ENCODE data around the gene ACTA2.
A peak's percentile ranks its signal among the peaks of the same experiment; 100 is the strongest.
"Not testable (repeated sequence)": the region's sequence is repeated elsewhere in the genome, so short reads cannot be mapped to it uniquely, and the experiment has no call there.

ACTA2 gene

DNA sequence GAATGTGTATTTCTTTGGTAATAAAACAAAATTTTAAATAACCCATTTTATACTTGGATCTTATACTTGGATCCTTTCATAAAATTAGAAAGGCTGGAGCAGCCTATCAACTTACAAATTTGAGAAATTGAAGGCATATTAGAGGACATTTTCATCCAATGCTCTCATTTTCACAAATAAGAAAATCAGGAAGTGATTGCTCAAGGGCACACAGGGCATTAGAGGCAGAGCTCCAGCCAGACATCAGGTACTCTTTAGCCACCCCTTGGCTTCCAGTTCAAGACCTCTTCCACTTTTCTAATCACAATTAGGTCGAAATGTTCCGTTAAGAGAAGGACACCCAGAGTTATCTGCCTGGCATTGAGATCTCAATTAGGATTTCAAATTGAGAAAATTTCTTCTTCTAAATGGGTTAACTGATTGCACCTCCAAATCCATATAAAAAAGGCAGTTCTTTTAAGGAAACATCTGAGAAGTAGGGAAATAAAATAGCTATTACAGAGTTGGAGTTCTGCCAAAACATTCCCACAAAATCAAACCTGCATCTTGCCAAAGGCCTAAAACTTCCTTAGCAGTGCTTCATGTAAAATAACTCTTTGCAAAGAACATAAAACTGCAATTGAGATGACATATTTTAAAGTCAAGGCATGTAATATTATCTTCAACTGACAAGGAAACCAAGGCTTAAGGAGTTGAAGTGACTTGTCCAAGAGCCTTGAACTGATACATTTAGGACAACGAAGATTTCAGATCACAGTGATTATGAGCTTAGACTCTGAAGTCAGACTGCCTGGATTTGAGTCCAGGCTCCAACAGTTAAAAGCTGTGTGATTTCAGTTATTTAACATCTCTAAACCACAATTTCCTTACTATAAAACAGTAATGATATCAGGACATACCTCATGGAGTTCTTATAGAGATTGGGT, 2.4 kb downstream of the ACTA2 start:
- DNase-seq (ENCODE audit: low read depth) = no peak

DNA sequence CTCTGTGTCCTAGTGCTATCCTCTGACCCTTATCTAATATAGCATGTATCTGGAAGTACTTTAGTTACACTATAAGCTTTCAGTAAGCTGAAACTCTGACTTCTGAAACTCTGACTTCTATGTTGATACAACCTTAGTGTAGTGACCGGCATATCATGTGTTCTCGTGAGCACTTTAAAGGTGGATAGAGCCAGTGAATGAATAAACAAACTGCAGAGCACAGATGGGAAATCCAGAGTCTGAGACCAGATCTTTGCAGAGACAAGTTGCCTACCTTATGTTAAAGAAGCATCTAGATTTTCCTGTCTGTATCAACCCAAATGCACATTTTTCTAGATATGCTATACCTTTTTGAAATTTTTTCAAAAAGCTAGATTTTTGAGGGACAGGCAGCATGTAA, 3.5 kb downstream of the ACTA2 start:
- DNase-seq (ENCODE audit: low read depth) = no peak

DNA sequence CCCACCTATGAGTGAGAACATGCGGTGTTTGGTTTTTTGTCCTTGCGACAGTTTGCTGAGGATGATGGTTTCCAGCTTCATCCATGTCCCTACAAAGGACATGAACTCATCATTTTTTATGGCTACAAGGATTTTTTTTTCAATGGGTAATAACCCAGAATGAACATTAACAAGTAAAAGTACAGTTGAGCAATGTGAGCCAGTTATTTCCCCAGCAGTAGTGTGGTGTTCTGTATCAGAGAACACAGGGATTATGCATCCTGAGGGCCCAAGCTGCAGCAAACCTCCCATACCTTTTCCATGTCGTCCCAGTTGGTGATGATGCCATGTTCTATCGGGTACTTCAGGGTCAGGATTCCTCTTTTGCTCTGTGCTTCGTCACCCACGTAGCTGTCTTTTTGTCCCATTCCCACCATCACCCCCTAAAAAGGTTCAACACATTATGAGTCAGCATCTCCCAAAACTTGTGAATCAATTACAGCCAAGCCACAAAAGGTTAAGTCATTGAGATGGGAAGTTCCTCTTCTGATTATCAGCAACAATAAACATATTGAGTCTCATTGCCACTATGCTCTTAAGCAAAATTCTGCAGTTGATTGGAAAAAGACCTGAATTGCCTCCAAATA, 5.5 kb downstream of the ACTA2 start:
- DNase-seq (ENCODE audit: low read depth) = no peak

DNA sequence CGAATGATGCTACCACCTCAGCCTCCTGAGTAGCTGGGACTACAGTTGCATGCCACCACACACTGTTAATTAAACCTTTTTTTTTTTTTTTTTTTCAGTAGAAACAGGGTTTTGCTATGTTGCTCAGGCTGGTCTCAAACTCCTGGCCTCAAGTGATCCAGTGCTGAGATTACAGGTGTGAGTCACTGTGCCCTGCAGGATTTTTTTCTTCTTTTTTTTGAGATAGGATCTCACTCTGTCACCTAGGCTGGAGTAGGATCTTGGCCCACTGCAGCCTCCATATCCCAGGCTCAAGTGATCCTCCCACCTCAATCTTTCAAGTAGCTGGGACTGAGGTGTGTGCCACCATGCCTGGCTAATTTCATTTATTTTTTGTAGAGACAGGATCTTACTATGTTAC, 6.4 kb downstream of the ACTA2 start:
- no peak for DNase-seq (ENCODE audit: low read depth)

DNA sequence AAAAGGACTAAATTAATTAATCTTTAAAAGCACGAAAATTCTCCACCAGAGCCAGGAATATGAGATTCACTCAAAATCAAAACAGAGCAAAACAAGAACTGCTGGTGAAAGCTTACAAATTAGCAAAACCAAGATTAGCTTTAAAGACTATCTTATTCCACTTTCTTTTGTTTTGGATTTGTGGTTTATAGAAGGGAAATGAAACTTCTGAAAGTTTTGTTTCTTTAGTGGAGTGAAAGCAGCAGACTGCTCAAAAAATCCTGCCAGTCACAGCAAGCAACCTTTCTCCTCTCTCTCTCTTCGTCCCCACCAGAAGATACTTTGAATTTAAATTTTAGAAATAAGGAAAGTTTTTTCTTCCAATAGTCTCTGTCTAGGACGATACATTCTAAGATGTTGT, 7.8 kb downstream of the ACTA2 start:
- DNase-seq (ENCODE audit: low read depth) = no peak

DNA sequence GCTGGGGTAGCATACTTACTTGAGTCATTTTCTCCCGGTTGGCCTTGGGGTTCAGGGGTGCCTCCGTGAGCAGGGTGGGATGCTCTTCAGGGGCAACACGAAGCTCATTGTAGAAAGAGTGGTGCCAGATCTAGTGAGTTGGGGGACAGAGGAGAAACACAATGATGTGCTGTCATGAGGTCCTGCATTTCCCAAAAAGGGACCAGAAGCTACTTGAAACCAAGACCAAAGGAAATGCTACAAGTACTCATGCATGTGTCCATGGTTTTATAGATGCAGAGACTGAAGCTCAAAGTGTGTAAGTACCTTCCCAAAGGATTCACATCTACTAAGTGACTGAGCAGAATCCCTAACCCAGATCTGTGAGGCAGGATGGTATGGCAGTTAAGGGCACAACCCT, 8.8 kb downstream of the ACTA2 start:
- no peak for DNase-seq (ENCODE audit: low read depth)

DNA sequence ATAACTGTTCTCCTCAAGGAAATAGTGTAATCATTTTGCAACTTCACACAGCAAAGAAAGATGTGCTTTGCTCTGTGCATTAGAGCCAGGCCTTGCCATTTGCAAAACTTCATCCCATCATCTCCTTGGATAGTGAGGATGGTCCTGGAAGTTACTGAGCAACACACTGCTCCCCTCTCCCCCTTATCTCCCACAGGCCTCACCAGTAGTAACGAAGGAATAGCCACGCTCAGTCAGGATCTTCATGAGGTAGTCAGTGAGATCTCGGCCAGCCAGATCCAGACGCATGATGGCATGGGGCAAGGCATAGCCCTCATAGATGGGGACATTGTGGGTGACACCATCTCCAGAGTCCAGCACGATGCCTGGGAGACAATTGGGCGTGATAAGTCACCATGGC, 11.5 kb downstream of the ACTA2 start:
- DNase-seq (ENCODE audit: low read depth) = no peak

DNA sequence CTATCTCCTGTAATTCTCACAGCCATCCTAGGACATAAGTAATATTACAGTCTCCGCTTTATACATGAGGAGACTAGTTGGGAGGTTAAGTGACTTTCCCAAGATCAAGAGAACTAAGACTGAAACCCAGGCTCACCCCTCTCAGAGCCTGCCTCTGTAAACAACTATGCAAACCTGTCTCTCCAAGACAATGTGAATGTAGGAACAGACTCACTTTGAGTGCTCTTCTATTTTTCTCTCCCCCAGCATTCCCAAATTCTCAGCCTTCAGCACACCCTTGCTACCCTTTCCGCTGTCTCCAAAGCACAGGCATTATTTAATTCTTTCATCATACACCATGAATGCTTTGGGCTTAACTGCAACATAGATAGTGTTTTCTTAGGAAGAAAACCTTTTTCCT, 13.6 kb downstream of the ACTA2 start:
- DNase-seq (ENCODE audit: low read depth) = no peak

DNA sequence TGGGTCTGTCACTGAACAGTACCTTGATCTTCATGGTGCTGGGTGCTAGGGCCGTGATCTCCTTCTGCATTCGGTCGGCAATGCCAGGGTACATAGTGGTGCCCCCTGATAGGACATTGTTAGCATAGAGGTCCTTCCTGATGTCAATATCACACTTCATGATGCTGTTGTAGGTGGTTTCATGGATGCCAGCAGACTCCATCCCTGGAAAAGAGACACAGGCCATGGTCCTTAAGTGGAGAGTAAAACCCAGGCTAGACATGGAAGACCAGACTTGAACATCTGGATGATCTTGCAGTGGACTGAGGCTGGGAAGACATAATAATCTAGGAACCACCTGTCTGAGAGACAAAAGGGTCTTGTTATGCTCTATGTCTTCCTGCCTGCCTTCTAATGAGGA, 14.5 kb downstream of the ACTA2 start:
- no peak for DNase-seq (ENCODE audit: low read depth)

DNA sequence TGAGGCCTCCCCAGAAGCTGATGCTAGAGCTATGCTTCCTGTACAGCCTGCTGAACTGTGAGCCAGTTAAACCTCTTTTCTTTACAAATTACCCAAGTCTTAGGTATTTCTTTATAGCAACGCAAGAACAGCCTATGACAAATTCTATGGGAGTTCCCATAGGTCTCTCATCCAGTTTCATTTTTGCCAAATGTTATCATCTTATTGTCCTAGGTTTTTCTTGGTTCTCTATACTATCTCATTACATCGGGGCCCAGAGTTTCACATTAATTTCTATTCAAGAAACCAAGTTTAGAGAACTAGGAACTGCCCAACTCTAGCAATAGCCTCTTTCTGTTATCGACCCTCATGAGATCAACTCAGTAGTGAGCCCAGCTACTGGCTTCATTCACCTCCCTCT, 15.9 kb downstream of the ACTA2 start:
- no peak for DNase-seq (ENCODE audit: low read depth)

DNA sequence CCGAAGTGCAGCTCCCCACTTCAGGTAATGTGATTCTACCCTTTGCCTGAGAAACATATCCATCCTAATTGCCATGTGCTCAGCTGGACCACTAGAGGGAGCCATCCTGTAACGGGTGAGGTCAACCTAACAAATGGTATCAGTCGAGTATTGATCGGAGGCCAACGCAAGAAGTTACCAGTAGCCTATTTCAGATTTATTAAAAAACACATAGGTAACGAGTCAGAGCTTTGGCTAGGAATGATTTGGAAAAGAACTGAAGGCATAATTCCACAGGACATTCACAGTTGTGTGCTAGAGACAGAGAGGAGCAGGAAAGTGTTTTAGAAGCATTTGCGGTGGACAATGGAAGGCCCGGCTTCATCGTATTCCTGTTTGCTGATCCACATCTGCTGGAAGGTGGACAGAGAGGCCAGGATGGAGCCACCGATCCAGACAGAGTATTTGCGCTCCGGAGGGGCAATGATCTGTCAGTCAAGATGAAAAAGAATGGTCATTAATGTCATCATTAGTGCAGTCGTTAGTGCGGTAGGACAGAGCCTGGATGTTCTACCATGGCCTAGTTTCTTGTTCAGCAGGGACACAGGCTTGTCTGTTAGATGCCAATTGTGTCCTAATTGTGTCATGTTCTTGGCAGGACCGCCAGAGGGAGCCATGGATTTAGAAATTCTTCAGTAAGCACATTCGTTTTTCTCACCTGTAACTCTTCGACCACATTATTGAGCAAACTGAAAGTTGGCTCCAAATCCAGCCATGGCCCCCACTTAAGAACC, 17.5 kb downstream of the ACTA2 start:
- DNase-seq (ENCODE audit: low read depth) = peak; percentile 60

DNA sequence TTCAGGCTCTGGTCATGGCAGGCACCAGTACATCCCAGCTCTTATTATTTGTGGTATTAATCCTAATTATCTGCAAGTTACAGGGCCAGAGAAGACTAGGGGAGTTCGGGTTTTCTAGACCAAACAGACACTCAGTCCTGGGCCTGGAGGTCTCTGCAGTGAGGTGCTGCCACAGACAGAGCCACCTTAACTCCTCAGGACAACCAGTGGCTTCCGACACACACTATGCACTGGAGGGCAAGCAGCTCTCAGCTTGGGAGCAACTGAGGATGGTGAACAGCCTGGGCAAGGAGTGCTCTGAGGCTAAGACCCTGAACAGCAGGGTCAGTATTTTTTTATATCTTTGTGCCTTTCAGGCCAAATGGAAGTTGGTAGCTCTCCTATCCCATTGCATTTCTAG, 19.0 kb downstream of the ACTA2 start:
- no peak for DNase-seq (ENCODE audit: low read depth)

DNA sequence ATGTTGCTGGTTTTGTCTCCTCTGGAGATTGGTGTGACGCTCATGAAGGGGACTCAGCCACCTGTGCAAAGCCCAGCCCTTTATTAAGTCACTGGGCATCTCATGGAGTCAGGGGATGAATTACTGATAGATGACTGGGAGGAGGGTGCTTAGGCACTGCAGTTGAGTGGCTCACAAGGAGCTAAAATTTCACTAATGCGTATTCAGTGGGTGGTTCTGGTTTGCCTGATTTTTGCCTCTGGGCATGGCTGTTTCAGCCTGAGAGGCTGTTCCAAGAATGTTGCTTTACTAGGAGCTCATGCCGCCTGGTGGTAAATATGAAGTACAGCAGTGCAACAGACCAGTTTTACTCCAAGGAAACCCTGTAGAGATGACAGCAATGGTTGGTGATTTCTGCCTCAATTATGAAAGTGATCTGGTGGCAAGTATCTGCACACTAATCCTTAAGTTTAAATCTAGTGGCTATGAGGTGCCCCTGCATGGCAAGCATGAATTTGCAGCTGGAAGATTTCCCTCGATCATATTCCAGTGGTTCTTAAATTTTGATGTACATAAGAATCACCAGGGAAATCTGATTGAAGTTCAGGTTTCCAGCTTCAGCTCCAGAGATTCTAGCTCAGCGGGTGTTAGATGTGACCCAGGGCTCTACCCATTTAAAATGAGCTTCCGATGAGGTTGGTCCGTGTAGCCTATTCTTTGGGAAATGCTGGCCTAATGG, 19.9 kb downstream of the ACTA2 start:
- no peak for DNase-seq (ENCODE audit: low read depth)

DNA sequence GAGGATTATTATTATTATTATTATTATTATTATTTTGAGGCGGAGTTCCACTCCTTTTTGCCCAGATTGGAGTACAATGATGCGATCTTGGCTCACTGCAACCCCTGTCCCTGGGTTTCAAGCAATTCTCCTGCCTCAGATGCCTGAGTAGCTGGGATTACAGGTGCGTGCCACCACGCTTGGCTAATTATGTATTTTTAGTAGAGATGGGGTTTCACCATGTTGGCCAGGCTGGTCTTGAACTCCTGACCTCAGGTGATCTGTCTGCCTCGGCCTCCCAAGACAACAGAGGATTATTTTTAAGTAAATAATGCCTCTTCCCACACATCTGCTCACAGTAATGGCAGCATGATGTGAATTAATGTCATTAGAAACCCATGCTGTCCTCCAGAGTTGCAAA, 20.5 kb downstream of the ACTA2 start:
- DNase-seq (ENCODE audit: low read depth) = not testable (repeated sequence)

DNA sequence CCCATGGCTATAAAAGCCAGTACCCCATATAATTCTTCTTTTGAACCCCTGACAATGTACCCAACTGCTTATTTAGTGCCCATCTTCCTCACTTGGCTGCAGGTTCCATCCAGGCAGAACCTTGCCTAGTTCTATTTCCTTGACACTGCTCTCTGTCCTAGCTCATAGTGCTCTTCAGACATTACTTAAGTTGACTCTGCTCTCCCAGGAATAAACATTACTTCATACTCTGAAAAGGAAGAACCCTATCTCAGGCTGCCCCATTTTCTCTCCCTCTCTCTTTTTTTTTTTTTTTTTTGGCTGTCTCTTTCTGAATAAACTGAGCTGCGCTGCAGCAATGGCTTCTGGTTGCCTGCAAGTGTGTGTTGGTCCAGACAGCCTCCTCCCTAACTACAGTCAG, 21.0 kb downstream of the ACTA2 start:
- no peak for DNase-seq (ENCODE audit: low read depth)

DNA sequence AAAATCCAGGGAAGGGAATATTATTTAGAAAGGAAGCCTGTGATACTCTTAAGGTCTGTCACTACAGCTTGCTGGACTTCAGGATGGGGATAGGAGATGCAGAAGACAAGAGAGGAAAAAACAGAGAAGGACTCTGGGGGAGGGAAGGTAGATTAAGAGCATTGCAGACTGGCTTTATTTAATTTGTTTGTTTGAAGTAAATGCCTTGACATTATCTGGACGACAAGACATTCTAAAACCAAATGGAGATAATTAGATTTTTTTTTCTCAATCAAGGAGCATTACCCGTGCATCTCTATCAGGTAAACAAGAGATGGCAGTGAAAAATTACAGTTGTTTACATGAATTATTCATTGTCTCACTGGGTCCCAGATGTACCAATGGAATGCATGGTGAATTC, 24.3 kb downstream of the ACTA2 start:
- no peak for DNase-seq (ENCODE audit: low read depth)

DNA sequence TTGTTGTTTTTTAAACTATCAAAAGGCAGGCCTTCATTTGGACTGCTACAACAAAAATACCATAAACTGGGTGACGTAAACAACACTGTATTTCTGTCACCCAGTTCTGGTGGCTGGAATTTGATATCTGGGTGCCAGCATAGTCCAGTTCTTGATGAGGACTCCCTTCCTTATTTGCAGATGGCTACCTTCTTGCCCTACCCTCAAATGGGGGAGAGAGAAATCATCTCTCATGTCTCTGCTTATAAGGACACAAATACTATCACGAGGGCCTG, 25.2 kb downstream of the ACTA2 start:
- no peak for DNase-seq (ENCODE audit: low read depth)

DNA sequence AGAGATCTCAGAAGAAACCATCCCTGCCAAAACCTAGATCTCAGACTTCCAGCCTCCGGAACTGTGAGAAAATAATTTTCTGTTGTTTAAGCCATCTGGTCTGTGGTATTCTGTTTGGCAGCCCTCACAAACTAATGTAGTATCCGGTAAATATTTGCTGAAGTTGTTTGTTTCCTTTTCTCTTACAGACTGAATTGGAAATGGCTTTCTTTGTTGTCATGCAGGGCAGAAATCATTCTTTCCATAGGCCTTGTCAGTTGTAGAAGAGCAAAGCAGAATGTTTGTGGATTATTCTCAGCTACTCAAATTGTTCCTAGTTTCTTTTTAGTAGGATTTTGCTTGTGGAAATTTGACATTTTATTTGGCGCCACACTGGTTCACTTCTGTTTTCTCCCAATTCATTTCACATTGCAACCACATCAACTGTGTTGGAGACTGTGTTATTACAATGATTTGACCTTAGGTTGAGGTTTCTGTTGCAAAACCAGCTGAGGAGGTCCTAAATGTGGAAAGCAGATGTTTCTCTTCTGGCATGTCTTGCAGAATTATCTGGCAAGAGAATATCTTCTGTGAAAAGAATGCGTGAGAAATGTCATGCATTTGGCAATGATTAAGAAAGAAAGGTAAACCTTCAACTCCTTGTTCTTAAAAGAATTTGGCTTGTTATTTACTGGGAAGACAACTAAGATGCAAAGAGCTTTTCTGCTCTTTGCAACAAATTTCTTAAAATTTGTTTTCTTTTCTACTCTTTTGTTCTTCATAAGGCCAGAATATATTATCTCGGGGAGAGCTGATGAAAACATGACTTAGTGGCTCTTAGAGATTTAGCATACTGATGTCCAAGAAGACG, 25.8 kb downstream of the ACTA2 start:
- no peak for DNase-seq (ENCODE audit: low read depth)

DNA sequence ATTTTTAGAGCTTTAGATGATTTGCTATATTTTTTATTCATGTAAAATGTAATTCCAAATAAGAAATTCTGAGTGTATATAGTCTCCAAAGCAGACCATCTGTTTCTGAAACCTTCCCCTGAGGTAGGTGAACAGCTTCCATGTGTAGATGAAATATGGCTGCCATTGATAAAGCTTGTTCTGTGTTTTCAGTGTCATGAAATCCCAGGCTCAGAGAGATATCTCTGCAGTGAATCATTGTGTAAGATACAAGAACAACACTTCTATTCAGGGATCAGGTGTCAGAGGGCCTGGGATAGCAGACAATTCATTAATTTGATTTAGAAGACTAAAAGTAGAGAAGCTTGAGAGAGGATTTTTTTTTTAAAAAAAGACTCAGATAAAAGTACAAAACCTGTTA, 29.1 kb downstream of the ACTA2 start:
- DNase-seq (ENCODE audit: low read depth) = no peak

DNA sequence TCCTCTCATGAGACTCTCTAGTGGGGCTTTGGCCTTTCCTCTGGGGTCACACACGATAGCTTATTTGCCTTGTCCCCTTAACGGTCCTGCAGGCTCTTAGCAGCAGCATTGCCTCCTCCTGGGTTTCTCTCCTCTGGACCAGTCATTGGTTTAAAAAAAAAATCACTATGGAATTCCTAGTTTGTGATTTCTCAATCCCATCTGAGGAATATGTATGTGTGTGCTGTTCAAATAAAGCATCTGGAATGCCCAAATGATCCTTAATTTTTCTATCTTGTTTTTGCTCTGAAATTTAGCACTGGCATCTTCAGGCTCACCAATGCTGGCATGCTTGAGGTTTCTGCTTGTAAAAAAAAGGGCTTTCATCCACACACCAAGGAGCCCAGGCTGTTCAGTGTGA, 30.5 kb downstream of the ACTA2 start:
- DNase-seq (ENCODE audit: low read depth) = no peak

DNA sequence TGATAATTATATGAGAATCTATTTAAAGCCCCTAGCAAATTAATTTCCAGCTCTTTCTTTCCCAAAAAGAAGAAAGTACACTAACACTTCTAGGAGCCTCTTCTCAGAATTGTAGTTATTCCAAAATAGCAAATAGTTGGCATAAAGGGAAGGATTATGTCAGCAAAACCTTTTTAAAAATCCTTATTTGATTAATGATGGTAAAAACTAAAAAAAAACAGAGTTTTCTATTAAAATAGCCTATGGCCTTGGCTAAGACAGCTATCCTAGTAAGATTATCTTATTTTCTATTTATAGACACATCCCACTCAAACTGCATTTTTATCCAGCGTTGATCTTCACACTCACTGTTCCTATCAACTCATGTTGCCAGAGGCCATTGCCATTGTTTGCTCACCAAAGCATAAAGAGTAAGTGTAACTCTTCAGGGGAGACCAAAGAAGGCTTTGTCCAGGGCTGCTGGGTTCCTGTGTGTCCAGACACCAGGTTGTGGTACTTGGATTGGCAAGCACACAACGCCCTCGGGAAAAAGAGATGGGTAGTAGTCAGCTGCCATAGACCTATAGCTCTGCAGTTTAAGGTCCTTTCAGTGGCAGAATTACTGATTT, 31.5 kb downstream of the ACTA2 start:
- DNase-seq (ENCODE audit: low read depth) = no peak

Data from activated T-helper 9 cell treated with anti-CD3 and anti-CD28 coated beads, Interleukin-2, amount 50 U/mL, for 16 hours (primary cell).